Hepatocyte (in vitro differentiated cells): ENCODE results near the gene BZW1.

Experiments
- EZH2 ChIP-seq: fragments of 200-600 bp; sonication (generic); IDR thresholded peaks from 2 replicates; pipeline ENCODE4 v1.6.1; 2016; ENCODE audit warnings: antibody characterized with exemption, mild to moderate bottlenecking, borderline replicate concordance
- EZH2phosphoT487 ChIP-seq: fragments of 200-600 bp; sonication (generic); IDR thresholded peaks from one replicate; pipeline ENCODE4 v1.6.1; 2018; ENCODE audit warnings: antibody characterized with exemption, mild to moderate bottlenecking, low read depth, moderate library complexity; ENCODE audit not compliant: unreplicated experiment, severe bottlenecking
- TF ChIP-seq, protein P1 (sequence below): fragments of 200-600 bp; sonication (generic); IDR thresholded peaks from 2 replicates; pipeline ENCODE4 v1.5.1; 2016; ENCODE audit warnings: antibody characterized with exemption, mild to moderate bottlenecking; ENCODE audit not compliant: poor library complexity

- TF ChIP-seq, protein P1, sequence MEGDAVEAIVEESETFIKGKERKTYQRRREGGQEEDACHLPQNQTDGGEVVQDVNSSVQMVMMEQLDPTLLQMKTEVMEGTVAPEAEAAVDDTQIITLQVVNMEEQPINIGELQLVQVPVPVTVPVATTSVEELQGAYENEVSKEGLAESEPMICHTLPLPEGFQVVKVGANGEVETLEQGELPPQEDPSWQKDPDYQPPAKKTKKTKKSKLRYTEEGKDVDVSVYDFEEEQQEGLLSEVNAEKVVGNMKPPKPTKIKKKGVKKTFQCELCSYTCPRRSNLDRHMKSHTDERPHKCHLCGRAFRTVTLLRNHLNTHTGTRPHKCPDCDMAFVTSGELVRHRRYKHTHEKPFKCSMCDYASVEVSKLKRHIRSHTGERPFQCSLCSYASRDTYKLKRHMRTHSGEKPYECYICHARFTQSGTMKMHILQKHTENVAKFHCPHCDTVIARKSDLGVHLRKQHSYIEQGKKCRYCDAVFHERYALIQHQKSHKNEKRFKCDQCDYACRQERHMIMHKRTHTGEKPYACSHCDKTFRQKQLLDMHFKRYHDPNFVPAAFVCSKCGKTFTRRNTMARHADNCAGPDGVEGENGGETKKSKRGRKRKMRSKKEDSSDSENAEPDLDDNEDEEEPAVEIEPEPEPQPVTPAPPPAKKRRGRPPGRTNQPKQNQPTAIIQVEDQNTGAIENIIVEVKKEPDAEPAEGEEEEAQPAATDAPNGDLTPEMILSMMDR: no peak
- TF ChIP-seq EZH2: no peak
- TF ChIP-seq EZH2phosphoT487: no peak
Observed at GRCh38 chr2:200845194-200845593, 33.5 kb downstream of the BZW1 start.
